HFFc6 (cell line): ENCODE data around the gene RNF213. TPM values are rescaled to one million over a fixed set of nuclear protein-coding genes. Genes with fewer than 3 reads are reported as not detected.
A peak's percentile ranks its signal among the peaks of the same experiment; 100 is the strongest.

Experiments used
- DNase-seq: peaks from one replicate; pipeline ENCODE4 v3.0.0-alpha.2; 2018
- H3K27ac Mint-ChIP-seq: 2 replicates; pipeline ENCODE4 v1.8.0; 2020; ENCODE audit warnings: mild to moderate bottlenecking, mixed read lengths
- H3K27me3 Mint-ChIP-seq: 2 replicates; pipeline ENCODE4 v1.8.0; 2021; ENCODE audit warnings: mild to moderate bottlenecking, moderate library complexity, mixed read lengths; ENCODE audit not compliant: insufficient read depth
- H3K36me3 Mint-ChIP-seq: 2 replicates; pipeline ENCODE4 v1.8.0; 2021; ENCODE audit warnings: low read depth, mixed read lengths
- H3K4me1 Mint-ChIP-seq: 2 replicates; pipeline ENCODE4 v1.8.0; 2020; ENCODE audit warnings: low read depth, mixed read lengths
- H3K4me3 Mint-ChIP-seq: 2 replicates; pipeline ENCODE4 v1.8.0; 2020; ENCODE audit warnings: mild to moderate bottlenecking, moderate library complexity, mixed read lengths
- H3K9me3 Mint-ChIP-seq: 2 replicates; pipeline ENCODE4 v1.8.0; 2020; ENCODE audit warnings: mild to moderate bottlenecking, mixed read lengths
- CTCF ChIP-seq: fragments of 200-600 bp; sonication (generic); IDR thresholded peaks from 2 replicates; pipeline ENCODE4 v1.5.0; 2021; ENCODE audit warnings: antibody characterized with exemption, mild to moderate bottlenecking
- total RNA-seq, 6 experiments: library from RNA; stranded (reverse); fragmentation: NEBNext Ultra II Directional; extraction: Animal tissue kit (Norgen Biotek cat#: 25700); gene quantifications; 2 replicates in 1 of 6; 3 replicates in 5 of 6; pipeline ENCODE4 v1.2.3, GENCODE V29; 2021

Gene RNF213
- total RNA-seq, 6 experiments from 2014 or later, result 42.0 to 51.6 (median 48.3) TPM

DNA sequence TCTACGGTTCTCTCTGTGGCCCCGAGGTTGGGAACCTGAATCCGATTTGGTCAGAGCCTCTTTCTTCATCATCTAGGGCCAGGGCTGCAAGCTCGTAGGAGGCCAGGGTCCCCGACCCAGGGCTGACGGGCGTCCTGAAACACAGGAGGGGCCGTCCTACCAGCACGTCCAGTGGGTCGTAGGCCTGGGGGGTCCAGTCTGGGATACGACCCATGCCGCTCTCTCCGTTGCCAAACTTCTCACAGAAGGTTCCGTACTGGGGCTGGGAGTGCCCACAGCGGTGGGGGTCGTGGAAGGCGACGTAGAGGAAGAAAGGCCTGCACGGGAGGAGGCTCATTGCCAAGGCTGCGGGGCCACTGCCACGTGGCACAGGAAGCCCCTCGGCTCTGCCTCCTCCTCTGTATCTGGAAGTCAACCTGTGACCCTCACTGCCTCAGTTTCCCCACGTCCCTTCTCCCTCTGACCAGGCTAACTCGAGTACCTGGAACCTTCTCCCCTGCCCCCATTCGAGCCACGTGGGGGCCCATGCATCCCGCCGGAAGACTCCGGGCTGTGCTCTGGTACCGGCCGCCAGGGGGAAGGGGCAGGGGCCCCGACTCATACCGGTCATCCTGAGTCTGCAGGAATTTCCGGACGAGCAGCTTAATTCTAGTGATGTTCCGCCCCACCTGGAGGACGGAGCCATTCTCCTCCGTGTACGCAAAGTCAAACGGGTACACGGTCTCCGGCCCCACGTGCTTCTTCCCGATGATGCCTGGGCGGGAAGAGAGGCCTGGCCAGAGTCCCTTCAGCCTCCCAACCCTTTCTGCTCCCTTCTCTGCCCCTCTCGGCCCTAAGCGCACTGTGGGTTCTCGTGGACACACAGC lies 46.4 kb upstream of the RNF213 start:
- Mint-ChIP-seq H3K27me3 (no peaks in the 10 kb centered on the region), H3K9me3 (no peaks in the 10 kb centered on the region)
- no peak for DNase-seq

GRCh38 chr17:80214878-80215210 lies 45.8 kb upstream of the RNF213 start:
- no peak overlapping the region for H3K4me3 Mint-ChIP-seq
- no peak overlapping the region for H3K27ac Mint-ChIP-seq
- DNase-seq, result no peak
- no peak for TF ChIP-seq CTCF
- H3K9me3 Mint-ChIP-seq, result no peaks in the 10 kb centered on the region
- H3K27me3 Mint-ChIP-seq, result no peaks in the 10 kb centered on the region
- peaks cover 13% of the 10 kb centered on the region for H3K4me1 Mint-ChIP-seq
- H3K36me3 Mint-ChIP-seq, result peaks cover 28% of the 10 kb centered on the region

More for the DNA sequence above, 46.4 kb upstream of the RNF213 start:
- TF ChIP-seq CTCF, result no peak
- peaks cover 28% of the 10 kb centered on the region for H3K36me3 Mint-ChIP-seq
- peaks cover 9% of the 10 kb centered on the region for H3K4me1 Mint-ChIP-seq
- H3K4me3 Mint-ChIP-seq, result no peak overlapping the region
- no peak overlapping the region for H3K27ac Mint-ChIP-seq

GRCh38 chr17:80216473-80217456 lies 43.9 kb upstream of the RNF213 start:
- Mint-ChIP-seq H3K4me3 (no peak overlapping the region), H3K36me3 (peaks cover 19% of the 10 kb centered on the region), H3K27me3 (no peaks in the 10 kb centered on the region), H3K27ac (no peak overlapping the region), H3K9me3 (no peaks in the 10 kb centered on the region), H3K4me1 (peaks cover 13% of the 10 kb centered on the region)
- TF ChIP-seq CTCF, result no peak
- no peak for DNase-seq

GRCh38 chr17:80217703-80218362 lies 42.8 kb upstream of the RNF213 start:
- Mint-ChIP-seq H3K9me3 (no peaks in the 10 kb centered on the region), H3K4me3 (no peak overlapping the region), H3K27me3 (no peaks in the 10 kb centered on the region), H3K4me1 (peaks cover 13% of the 10 kb centered on the region), H3K36me3 (peaks cover 17% of the 10 kb centered on the region), H3K27ac (no peak overlapping the region)
- DNase-seq, result no peak
- TF ChIP-seq CTCF, result no peak

DNA sequence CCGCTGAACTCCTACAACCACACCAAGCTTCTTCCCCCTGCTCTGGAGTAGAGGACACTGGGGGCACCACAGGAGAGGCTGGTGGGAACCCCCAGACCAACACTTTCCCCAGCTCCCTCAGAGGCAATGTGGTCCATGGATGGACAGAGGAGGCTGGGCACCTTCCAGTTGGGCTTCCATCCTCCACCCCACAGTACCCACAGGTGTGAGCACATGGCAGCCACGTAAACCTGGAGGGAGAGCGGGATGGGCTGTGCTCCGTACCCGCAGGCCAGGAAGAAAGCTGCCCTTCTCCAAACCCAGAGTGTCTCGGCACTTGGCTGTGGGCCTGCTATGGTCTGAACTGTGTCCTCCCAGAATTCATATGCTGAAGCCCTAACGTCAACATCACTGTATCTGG lies 42.3 kb upstream of the RNF213 start:
- TF ChIP-seq CTCF, result no peak
- Mint-ChIP-seq H3K27ac (no peak overlapping the region), H3K36me3 (peaks cover 17% of the 10 kb centered on the region), H3K27me3 (no peaks in the 10 kb centered on the region; the same call in none of the 2 replicates), H3K4me3 (peak overlapping the region; percentile 56), H3K9me3 (no peaks in the 10 kb centered on the region), H3K4me1 (peaks cover 13% of the 10 kb centered on the region)
- no peak for DNase-seq
